ENCODE measurements around the gene VSIG8.
"Not testable (repeated sequence)": the region's sequence is repeated elsewhere in the genome, so short reads cannot be mapped to it uniquely, and the experiment has no call there.

VSIG8 gene

GRCh38 chr1:159862557-159862956 lies at the start of gene VSIG8:
VSIG8 (minus strand) TSS chr1:159862657; CDS start chr1:159862521, 136 bp downstream.
- DNase-seq (ENCODE audit: low read depth in 2 of 2), result no peak

- DNase-seq (ENCODE audit: low read depth in 2 of 2), result no peak
Observed at GRCh38 chr1:159911326-159912070, 49.0 kb upstream of the VSIG8 start.

GRCh38 chr1:159908031-159908940 lies 45.8 kb upstream of the VSIG8 start:
- no peak for DNase-seq (ENCODE audit: low read depth in 2 of 2)

GRCh38 chr1:159906960-159907359 lies 44.5 kb upstream of the VSIG8 start:
- no peak for DNase-seq (ENCODE audit: low read depth in 2 of 2)

GRCh38 chr1:159904036-159904435 lies 41.6 kb upstream of the VSIG8 start:
- not testable (repeated sequence) for DNase-seq (ENCODE audit: low read depth in 2 of 2)

- no peak for DNase-seq (ENCODE audit: low read depth in 2 of 2)
Observed at GRCh38 chr1:159902541-159902940, 40.1 kb upstream of the VSIG8 start.

- DNase-seq (ENCODE audit: low read depth in 2 of 2), result no peak
Observed at GRCh38 chr1:159900755-159901360, 38.4 kb upstream of the VSIG8 start.

GRCh38 chr1:159900086-159900680 lies 37.7 kb upstream of the VSIG8 start, which contains the start of gene CFAP45:
CFAP45 (minus strand) TSS chr1:159900165; CDS start chr1:159900098, 67 bp downstream.
- DNase-seq (ENCODE audit: low read depth in 2 of 2), result peak in 1 of 2 donors; percentile 23

- not testable (repeated sequence) for DNase-seq (ENCODE audit: low read depth in 2 of 2)
Observed at GRCh38 chr1:159899634-159900033, 37.2 kb upstream of the VSIG8 start.

- no peak for DNase-seq (ENCODE audit: low read depth in 2 of 2)
Observed at GRCh38 chr1:159898527-159898926, 36.1 kb upstream of the VSIG8 start.

- no peak for DNase-seq (ENCODE audit: low read depth in 2 of 2)
Observed at GRCh38 chr1:159897962-159898361, 35.5 kb upstream of the VSIG8 start.

- no peak for DNase-seq (ENCODE audit: low read depth in 2 of 2)
Observed at GRCh38 chr1:159896546-159896930, 34.1 kb upstream of the VSIG8 start.

- no peak for DNase-seq (ENCODE audit: low read depth in 2 of 2)
Observed at GRCh38 chr1:159895836-159896545, 33.5 kb upstream of the VSIG8 start.

GRCh38 chr1:159895286-159895685 lies 32.8 kb upstream of the VSIG8 start:
- no peak for DNase-seq (ENCODE audit: low read depth in 2 of 2)

- no peak for DNase-seq (ENCODE audit: low read depth in 2 of 2)
Observed at GRCh38 chr1:159892944-159893343, 30.5 kb upstream of the VSIG8 start.

GRCh38 chr1:159891275-159892157 lies 29.1 kb upstream of the VSIG8 start:
- peak; percentile 55 to 78 for DNase-seq (ENCODE audit: low read depth in 2 of 2)

- DNase-seq (ENCODE audit: low read depth in 2 of 2), result no peak
Observed at GRCh38 chr1:159890390-159890789, 27.9 kb upstream of the VSIG8 start.

GRCh38 chr1:159889821-159890252 lies 27.4 kb upstream of the VSIG8 start:
- DNase-seq (ENCODE audit: low read depth in 2 of 2), result no peak

GRCh38 chr1:159889202-159889601 lies 26.7 kb upstream of the VSIG8 start:
- no peak for DNase-seq (ENCODE audit: low read depth in 2 of 2)

- DNase-seq (ENCODE audit: low read depth in 2 of 2), result no peak
Observed at GRCh38 chr1:159884296-159884695, 21.8 kb upstream of the VSIG8 start.
